Hepatocyte (in vitro differentiated cells): ENCODE data around the gene RTRAF. TPM values are rescaled to one million over a fixed set of nuclear protein-coding genes. Genes with fewer than 3 reads are reported as not detected.

Source experiments
- DNase-seq: peaks from one replicate; pipeline ENCODE4 v3.0.0-alpha.2; 2016; ENCODE audit warnings: low spot score
- H2AFZ ChIP-seq: fragments of 200-600 bp; sonication (generic); 2 replicates; pipeline ENCODE4 v1.6.0; 2016; ENCODE audit warnings: antibody characterized with exemption, mild to moderate bottlenecking
- H3K27ac ChIP-seq: fragments of 200-600 bp; sonication (generic); 2 replicates; pipeline ENCODE4 v1.5.1; 2016; ENCODE audit warnings: mild to moderate bottlenecking
- H3K27me3 ChIP-seq: fragments of 200-600 bp; sonication (generic); 2 replicates; pipeline ENCODE4 v1.6.1; 2016
- H3K36me3 ChIP-seq: fragments of 200-600 bp; sonication (generic); replicated peaks from 2 replicates; pipeline ENCODE4 v1.5.1; 2016; ENCODE audit warnings: low read depth; ENCODE audit not compliant: insufficient read depth
- H3K4me1 ChIP-seq: fragments of 200-600 bp; sonication (generic); 2 replicates; pipeline ENCODE4 v1.5.1; 2016; ENCODE audit warnings: mild to moderate bottlenecking, moderate library complexity; ENCODE audit not compliant: insufficient read depth
- H3K4me2 ChIP-seq: fragments of 200-600 bp; sonication (generic); 2 replicates; pipeline ENCODE4 v1.6.0; 2016
- H3K4me3 ChIP-seq: fragments of 200-600 bp; sonication (generic); 2 replicates; pipeline ENCODE4 v1.5.1; 2016; ENCODE audit warnings: mild to moderate bottlenecking
- H3K79me2 ChIP-seq: fragments of 200-600 bp; sonication (generic); 2 replicates; pipeline ENCODE4 v1.6.0; 2017; ENCODE audit warnings: mild to moderate bottlenecking
- H3K9me2 ChIP-seq: fragments of 200-600 bp; sonication (generic); replicated peaks from 2 replicates; pipeline ENCODE4 v1.6.0; 2017; ENCODE audit warnings: mild to moderate bottlenecking; ENCODE audit not compliant: insufficient read depth
- H3K9me3 ChIP-seq: fragments of 200-600 bp; sonication (generic); 2 replicates; pipeline ENCODE4 v1.5.1; 2016; ENCODE audit warnings: low read depth, mild to moderate bottlenecking
- H4K20me1 ChIP-seq: fragments of 200-600 bp; sonication (generic); 2 replicates; pipeline ENCODE4 v1.6.0; 2016; ENCODE audit warnings: mild to moderate bottlenecking; ENCODE audit not compliant: insufficient read depth, poor library complexity, severe bottlenecking
- EZH2 ChIP-seq: fragments of 200-600 bp; sonication (generic); IDR thresholded peaks from 2 replicates; pipeline ENCODE4 v1.6.1; 2016; ENCODE audit warnings: antibody characterized with exemption, mild to moderate bottlenecking, borderline replicate concordance
- EZH2phosphoT487 ChIP-seq: fragments of 200-600 bp; sonication (generic); IDR thresholded peaks from one replicate; pipeline ENCODE4 v1.6.1; 2018; ENCODE audit warnings: antibody characterized with exemption, mild to moderate bottlenecking, low read depth, moderate library complexity; ENCODE audit not compliant: unreplicated experiment, severe bottlenecking
- WGBS: methylation state at CpG from one replicate; pipeline ENCODE4 v1.1.6; 2016; ENCODE audit warnings: low lambda C conversion rate; ENCODE audit errors: missing lambda C conversion rate; 5-methylcytosine and 5-hydroxymethylcytosine counted together
- polyA plus RNA-seq: library from polyadenylated mRNA; unstranded; fragments of >200 nt; fragmentation: Nextera tagmentation; extraction: Ambion mirVana; gene quantifications from 2 replicates; pipeline ENCODE4 v1.2.1, GENCODE V29; 2016
- total RNA-seq: library from RNA; depleted of rRNA; stranded (reverse); fragments of >200 nt; gene quantifications from 2 replicates; pipeline ENCODE4 v1.2.3, GENCODE V29; 2014
- TF ChIP-seq, protein P1 (sequence below): fragments of 200-600 bp; sonication (generic); IDR thresholded peaks from 2 replicates; pipeline ENCODE4 v1.5.1; 2016; ENCODE audit warnings: antibody characterized with exemption, mild to moderate bottlenecking; ENCODE audit not compliant: poor library complexity

RTRAF gene
- total and polyA plus RNA-seq, 2 experiments from 2014 or later, result 94.7 to 194 TPM

GRCh38 chr14:51957950-51958349 lies 31.4 kb upstream of the RTRAF start:
- no peaks in the 10 kb centered on the region for H4K20me1 ChIP-seq
- H3K79me2 ChIP-seq, result no peaks in the 10 kb centered on the region
- H3K4me2 ChIP-seq, result no peak overlapping the region
- H3K9me2 ChIP-seq, result no peaks in the 10 kb centered on the region
- H3K4me1 ChIP-seq, result no peaks in the 10 kb centered on the region
- TF ChIP-seq EZH2 (no peak), EZH2phosphoT487 (no peak)
- TF ChIP-seq, protein P1, sequence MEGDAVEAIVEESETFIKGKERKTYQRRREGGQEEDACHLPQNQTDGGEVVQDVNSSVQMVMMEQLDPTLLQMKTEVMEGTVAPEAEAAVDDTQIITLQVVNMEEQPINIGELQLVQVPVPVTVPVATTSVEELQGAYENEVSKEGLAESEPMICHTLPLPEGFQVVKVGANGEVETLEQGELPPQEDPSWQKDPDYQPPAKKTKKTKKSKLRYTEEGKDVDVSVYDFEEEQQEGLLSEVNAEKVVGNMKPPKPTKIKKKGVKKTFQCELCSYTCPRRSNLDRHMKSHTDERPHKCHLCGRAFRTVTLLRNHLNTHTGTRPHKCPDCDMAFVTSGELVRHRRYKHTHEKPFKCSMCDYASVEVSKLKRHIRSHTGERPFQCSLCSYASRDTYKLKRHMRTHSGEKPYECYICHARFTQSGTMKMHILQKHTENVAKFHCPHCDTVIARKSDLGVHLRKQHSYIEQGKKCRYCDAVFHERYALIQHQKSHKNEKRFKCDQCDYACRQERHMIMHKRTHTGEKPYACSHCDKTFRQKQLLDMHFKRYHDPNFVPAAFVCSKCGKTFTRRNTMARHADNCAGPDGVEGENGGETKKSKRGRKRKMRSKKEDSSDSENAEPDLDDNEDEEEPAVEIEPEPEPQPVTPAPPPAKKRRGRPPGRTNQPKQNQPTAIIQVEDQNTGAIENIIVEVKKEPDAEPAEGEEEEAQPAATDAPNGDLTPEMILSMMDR, result no peak
- H3K27ac ChIP-seq, result no peak overlapping the region
- H3K36me3 ChIP-seq, result no peaks in the 10 kb centered on the region
- H3K27me3 ChIP-seq, result no peaks in the 10 kb centered on the region
- 98% methylated on average over 2 of the region's 2 CpGs for WGBS
- no peak overlapping the region for H2AFZ ChIP-seq
- no peak overlapping the region for H3K4me3 ChIP-seq
- no peaks in the 10 kb centered on the region for H3K9me3 ChIP-seq
- no peak for DNase-seq

DNA sequence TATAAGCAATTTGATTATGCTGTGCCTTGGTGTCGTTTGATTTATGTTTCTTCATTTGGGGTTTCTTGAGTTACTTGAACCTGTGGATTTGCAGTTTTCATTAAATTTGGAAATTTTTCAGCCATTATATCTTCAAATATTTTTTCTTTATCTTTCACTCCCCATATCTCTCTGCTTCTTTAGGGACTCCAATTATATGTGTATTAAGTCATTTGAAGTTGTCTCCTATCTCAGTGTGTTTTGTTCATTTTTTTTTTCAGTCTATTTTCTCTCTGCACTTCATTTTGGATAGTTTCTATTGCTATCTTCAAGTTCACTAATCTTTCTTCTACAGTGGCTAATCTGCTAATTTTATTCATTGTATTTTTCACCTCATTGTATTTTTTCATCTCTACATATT lies 29.4 kb upstream of the RTRAF start:
- Histone ChIP-seq H3K36me3 (no peaks in the 10 kb centered on the region), H3K9me2 (no peaks in the 10 kb centered on the region), H4K20me1 (no peaks in the 10 kb centered on the region), H3K27ac (no peak overlapping the region), H3K79me2 (no peaks in the 10 kb centered on the region), H3K9me3 (no peaks in the 10 kb centered on the region), H3K4me1 (no peaks in the 10 kb centered on the region), H3K27me3 (no peaks in the 10 kb centered on the region), H3K4me3 (no peak overlapping the region), H2AFZ (no peak overlapping the region), H3K4me2 (no peak overlapping the region)
- 88% methylated on average over 1 of the region's 1 CpG for WGBS
- TF ChIP-seq EZH2 (no peak), EZH2phosphoT487 (no peak)
- TF ChIP-seq, protein P1, result no peak
- DNase-seq, result no peak

DNA sequence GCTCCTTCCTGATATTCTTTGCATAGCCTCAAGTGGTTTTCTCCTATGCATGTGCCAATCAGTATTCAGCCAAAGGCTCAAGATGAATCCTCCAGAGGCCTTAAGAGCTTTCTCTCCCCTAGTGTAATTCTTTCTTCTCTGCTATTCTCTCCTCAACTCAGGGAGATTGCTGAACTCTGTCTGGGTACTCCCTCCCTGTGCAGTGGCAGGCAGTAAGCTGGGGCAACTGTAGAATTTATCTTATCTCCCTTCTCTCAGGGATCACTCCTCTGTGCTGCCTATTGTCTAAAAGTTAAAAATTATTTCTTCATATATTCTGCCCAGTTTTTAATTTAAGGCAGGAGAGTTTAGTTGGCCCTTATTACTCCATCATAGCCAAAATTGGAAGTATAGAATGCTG lies 28.5 kb upstream of the RTRAF start:
- H3K27me3 ChIP-seq, result no peaks in the 10 kb centered on the region
- no peaks in the 10 kb centered on the region for H3K4me1 ChIP-seq
- H3K4me2 ChIP-seq, result no peak overlapping the region
- no peak overlapping the region for H3K4me3 ChIP-seq
- no peaks in the 10 kb centered on the region for H3K9me3 ChIP-seq
- no peaks in the 10 kb centered on the region for H3K36me3 ChIP-seq
- H3K27ac ChIP-seq, result no peak overlapping the region
- H2AFZ ChIP-seq, result no peak overlapping the region
- H4K20me1 ChIP-seq, result no peaks in the 10 kb centered on the region
- DNase-seq, result no peak
- no peaks in the 10 kb centered on the region for H3K9me2 ChIP-seq
- TF ChIP-seq, protein P1, result no peak
- TF ChIP-seq EZH2 (no peak), EZH2phosphoT487 (no peak)
- no peaks in the 10 kb centered on the region for H3K79me2 ChIP-seq

DNA sequence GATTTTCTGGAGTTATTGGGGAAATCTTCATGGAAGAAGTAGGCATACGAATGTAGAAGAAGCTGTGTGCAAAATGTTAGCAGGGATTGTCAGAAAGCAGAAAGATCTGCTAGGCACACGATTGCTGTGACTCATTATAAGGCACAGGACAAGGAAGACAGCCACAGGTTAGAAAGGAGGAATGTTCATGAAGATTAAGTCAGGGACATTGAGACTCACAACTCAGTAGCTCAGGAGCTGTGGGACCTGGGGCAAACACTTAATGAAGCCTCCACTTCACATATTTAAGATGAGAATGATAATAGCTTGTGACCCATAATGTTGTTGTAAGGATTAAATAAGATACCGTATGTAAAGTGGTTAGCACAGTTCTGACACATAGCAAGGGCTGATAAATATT lies 26.6 kb upstream of the RTRAF start:
- H3K4me1 ChIP-seq, result no peaks in the 10 kb centered on the region
- H3K27me3 ChIP-seq, result no peaks in the 10 kb centered on the region
- no peak overlapping the region for H3K27ac ChIP-seq
- WGBS, result 40% methylated on average over 3 of the region's 3 CpGs
- no peaks in the 10 kb centered on the region for H3K79me2 ChIP-seq
- no peaks in the 10 kb centered on the region for H3K9me2 ChIP-seq
- no peaks in the 10 kb centered on the region for H4K20me1 ChIP-seq
- no peak overlapping the region for H2AFZ ChIP-seq
- DNase-seq, result no peak
- H3K4me3 ChIP-seq, result no peak overlapping the region
- H3K4me2 ChIP-seq, result peak overlapping the region; percentile 7
- no peaks in the 10 kb centered on the region for H3K9me3 ChIP-seq
- H3K36me3 ChIP-seq, result no peaks in the 10 kb centered on the region
- TF ChIP-seq, protein P1, result no peak
- TF ChIP-seq EZH2 (no peak), EZH2phosphoT487 (no peak)
